Stimulated activated CD8-positive, alpha-beta memory T cell treated with anti-CD3 and anti-CD28 coated beads, Interleukin-4, amount 100 ng/mL, for 4 hours (primary cell): ENCODE results near the gene PSMD3.
A peak's percentile ranks its signal among the peaks of the same experiment; 100 is the strongest.
"Not testable (repeated sequence)": the region's sequence is repeated elsewhere in the genome, so short reads cannot be mapped to it uniquely, and the experiment has no call there.

Source experiments
- DNase-seq, 2 donors: peaks; one replicate each; pipeline ENCODE4 v3.0.0-alpha.2; 2020; ENCODE audit warnings: low read depth in 2 of 2, low spot score in 1 of 2

The PSMD3 gene

GRCh38 chr17:39980351-39981206 is at the start of gene PSMD3:
TSS of gene PSMD3 (plus strand) at chr17:39980807. CDS start at chr17:39980971, 164 bp downstream.
- DNase-seq, result peak; percentile 95 to 96

DNA sequence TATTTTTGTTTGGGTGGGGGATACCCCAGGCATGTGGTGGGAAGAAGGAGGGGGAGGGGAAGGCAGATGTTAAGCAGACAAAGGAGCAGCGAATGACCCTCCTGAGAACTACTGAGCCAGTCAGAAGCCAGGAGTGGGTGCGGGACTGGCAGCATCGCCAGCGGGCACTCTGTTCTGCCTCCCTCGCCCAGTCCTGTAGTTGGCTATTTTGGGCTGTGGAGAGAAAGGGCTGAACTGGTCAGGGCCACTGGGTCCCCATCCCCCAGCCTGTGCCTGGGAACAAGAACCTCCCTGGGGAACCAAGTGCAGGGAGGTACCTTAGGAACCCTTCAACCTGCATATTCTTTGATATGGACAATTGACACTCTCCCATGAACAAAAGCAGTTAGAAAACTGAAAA is 46.7 kb upstream of the PSMD3 start:
- DNase-seq, result no peak

GRCh38 chr17:39934324-39934723 is 46.3 kb upstream of the PSMD3 start:
- no peak for DNase-seq

GRCh38 chr17:39935909-39936308 is 44.7 kb upstream of the PSMD3 start:
- DNase-seq, result no peak

- no peak for DNase-seq
Observed at GRCh38 chr17:39937447-39937846, 43.2 kb upstream of the PSMD3 start.

DNA sequence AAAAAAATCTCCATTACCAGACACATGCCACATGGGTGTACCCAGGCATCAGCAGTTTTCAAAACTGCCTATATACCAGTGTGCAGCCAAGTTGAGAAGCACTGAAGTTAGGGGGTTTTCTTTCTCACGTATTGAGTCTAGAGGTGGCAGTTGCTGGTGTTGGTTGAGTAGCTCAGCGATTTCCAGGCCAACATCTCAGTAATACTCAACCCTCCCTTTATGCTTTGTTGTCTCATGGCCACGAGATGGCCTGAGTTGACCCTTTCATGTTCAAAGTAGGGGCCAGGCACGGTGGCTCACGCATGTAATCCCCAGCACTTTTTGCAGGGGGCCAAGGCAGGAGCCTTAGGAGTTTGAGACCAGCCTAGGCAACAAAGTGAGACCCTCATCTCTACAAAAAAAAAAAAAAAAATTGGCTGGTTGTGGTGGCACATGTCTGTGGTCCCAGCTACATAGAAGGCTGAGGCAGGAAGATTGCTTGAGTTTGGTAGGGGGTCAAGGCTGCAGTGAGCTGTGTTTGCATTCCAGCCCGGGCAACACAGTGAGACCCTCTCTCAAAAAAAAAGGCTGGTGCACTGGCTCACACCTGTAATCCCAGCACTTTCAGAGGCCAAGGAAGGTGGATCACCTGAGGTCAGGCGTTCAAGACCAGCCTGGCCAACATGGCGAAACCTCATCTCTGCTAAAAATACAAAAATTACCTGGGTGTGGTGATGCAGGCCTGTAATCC is 42.3 kb upstream of the PSMD3 start:
- no peak for DNase-seq

DNA sequence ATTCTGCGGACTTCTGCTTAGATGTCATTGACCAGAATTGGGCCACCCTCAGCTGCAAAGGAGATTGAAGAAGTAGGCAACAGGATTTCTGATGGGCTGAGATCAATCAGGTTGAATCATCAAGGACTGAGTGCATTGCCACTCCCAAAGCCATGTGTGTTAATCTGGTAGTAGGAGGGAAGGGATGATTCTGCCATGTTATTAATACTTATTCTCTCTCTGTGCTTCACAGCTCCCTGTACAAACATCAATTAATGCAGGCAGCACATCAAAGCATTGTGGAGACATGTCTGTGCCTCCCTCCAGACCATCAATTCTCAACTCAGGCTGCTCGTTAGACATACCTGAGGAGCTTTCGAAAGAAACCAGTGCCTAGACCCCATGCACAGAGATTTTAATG is 41.5 kb upstream of the PSMD3 start:
- DNase-seq, result no peak

GRCh38 chr17:39939588-39940419 is 40.8 kb upstream of the PSMD3 start:
- DNase-seq, result no peak

DNA sequence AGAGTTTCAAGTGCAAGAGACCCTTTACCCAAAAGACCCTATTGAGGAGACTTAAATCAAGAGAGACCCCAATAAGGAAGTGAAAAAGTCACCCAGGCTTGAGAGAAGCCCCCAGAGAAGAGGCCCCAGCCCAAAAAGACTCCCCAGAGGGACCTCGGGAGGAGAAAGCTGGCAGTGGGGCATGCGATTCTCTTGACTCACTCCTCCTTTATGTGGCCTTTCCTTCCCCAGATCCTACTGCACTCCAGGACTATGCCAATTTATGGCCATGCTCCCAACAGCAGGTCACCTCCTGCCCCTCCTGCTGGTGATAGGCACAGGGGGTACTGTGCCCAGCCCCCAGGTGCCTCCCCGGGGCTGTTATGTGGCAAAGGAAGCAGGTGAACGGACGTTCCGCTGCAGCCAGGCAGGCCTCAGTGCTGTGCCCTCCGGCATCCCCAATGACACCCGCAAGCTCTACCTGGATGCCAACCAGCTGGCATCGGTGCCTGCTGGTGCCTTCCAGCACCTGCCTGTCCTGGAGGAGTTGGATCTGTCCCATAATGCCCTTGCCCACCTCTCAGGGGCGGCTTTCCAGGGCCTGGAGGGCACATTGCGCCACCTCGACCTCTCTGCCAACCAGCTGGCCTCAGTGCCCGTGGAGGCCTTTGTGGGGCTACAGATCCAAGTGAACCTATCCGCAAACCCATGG is 36.8 kb upstream of the PSMD3 start:
- DNase-seq, result no peak

DNA sequence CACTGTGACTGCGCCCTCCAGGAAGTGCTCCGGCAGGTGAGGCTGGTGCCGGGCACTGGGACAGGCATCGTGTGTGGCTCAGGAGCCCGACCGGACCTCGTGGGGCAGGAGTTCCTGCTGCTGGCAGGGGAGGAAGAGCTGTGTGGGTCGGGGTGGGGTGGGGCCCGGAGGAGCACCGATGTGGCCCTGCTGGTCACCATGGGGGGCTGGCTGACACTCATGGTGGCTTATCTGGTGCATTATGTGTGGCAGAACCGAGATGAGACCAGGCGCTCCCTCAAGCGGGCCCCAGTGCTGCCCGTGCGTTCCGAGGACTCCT is 36.3 kb upstream of the PSMD3 start:
- DNase-seq, result no peak

DNA sequence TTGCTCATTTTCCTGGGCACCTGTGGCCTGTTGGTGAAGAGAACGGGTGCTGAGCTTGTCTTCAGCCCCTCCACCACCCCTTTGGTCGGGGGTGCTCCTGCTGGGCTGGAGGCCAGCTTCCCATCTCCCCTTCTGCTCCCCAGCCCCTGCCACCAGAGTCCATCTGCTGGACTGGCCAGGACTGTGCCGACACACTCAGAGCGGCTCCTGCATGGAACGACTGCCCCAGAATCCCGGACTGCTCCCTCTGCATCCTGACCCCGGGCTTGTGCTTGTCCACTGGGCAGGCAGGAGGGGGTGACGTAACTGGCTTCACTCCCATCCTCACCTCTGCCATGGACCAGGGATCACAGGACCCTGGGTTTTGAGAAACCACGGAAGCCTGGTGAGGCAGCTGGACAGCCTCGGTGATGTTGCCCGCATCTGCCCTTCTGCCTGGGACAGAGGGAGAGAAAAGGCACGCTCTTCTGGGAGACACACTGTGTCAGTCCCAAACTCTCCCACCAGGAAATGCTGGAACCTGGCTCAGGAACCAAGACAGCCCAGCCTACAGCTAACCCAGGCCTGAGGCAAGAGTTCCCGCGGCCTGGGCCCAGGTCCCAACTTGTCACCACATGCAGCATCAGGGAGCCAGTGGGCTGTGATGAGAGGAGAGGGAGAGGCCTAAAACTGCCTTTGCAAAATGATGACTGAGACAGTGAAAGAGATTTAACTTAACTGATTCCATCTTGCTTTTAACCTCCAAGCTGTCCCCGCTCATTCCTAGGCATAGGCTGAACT is 33.9 kb upstream of the PSMD3 start:
- DNase-seq, result no peak

DNA sequence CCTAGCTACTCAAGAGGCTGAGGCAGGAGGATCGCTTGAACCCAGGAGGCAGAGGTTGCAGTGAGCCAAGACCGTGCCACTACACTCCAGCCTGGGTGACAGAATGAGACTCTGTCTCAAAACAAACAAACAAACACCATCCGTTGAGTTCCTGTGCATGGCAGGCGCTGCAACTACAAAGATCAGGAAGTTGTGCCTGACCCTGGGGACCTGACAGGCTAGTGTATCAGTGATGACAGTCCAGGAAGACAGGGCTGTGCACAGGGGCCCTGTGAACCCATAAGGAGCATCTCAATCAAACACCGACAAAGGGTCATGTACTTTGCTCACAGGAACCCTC is 32.1 kb upstream of the PSMD3 start:
- DNase-seq, result not testable (repeated sequence)

DNA sequence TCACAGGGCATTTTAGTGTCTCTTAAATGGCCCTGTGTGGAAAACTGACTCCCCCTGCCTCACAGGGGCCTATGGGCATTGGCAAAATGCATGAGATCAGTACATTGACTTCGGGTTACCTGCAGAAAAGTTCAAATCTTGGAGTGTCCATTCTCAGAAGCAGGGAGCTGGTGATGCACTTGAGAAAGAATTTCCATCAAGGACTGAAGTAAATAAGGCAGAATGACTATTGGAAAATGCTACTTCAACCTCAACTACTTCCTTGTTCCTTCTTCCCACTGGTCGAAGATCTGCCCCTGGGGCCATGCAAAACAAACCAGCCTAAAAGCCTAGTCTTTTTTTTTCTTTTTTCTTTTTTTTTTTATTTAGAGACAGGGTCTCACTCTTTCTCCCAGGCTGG is 31.6 kb upstream of the PSMD3 start:
- no peak for DNase-seq

- no peak for DNase-seq
Observed at GRCh38 chr17:39950871-39951348, 29.7 kb upstream of the PSMD3 start.

GRCh38 chr17:39951924-39952679 is 28.5 kb upstream of the PSMD3 start:
- DNase-seq, result no peak

- peak; percentile 85 to 92 for DNase-seq
Observed at GRCh38 chr17:39952680-39953470, 27.7 kb upstream of the PSMD3 start.

GRCh38 chr17:39953471-39953888 is 27.1 kb upstream of the PSMD3 start:
- DNase-seq, result no peak

- DNase-seq, result no peak
Observed at GRCh38 chr17:39954876-39955275, 25.7 kb upstream of the PSMD3 start.

DNA sequence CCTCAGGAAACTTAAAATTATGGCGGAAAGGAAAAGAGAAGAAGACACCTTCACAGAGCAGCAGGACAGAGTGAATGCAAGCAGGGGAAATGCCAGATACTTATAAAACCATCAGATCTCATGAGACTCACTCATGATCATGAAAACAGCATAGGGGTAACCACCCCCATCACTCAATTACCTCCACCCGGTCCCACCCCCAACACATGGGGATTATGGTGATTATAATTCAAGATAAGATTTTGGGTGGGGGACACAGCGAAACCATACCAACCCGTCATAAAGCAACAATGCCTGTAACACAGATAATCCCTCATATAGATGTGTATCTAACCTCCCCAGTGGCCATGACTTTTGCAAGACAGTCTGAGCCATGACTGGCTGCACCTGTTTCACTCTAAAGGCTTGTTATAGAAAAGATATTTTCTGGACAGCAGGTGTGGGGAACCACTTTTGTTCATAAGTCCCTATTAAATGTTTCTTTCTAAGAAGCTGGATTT is 24.8 kb upstream of the PSMD3 start:
- DNase-seq, result no peak
